A549 treated with dexamethasone at 1 μM for 4 hours (cell line): ENCODE results near the gene PARS2. TPM values are rescaled to one million over a fixed set of nuclear protein-coding genes. Genes with fewer than 3 reads are reported as not detected.

Source experiments
- total RNA-seq: library from RNA; stranded (reverse); fragments of 200-300 nt; extraction: Qiagen RNA extraction; gene quantifications from 5 replicates; pipeline ENCODE4 v1.2.3, GENCODE V29; 2022

PARS2 gene
- 3.9 to 5.0 TPM (median 4.5 TPM) in 5 replicates for total RNA-seq

DNA sequence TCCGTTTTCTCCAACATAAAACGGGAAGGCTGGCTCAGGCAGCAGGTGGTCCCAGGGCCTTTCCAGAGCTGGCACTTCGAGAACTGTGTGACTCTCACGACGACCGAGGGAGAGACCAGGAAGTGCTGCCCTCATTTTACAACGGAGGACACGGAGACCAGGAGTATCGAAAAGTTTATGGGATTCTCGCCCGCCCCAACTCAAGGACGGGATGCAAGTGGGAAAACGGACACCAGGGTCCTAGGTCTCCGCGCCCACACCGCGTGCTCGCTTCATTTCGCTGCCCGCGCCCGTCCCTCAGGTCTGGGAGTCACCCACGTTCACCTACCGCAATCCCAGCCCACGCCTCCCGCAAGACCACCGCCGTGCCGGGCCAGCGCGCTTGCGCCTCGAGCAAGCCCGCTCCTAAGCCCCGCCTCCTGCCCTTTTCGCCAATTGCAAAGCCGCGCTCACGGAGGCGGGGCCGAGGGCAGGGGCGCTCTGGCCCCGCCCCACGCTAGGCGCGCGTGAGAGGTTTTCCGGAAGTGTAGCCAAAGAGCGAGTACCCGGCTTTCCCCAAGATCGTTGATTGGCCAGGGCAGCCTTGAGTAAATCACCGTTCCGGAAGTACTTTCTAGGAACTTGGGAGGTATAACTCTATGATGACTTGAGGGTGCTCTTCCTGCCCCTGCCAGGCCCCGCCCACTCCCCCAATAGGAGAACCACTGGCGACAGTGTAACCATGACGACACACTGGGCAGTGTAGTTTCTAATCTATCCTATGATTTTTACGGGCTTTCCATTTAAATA lies at the start of gene PARS2:
Gene PARS2 (minus strand): TSS at position 391 of the 789 bp plus-strand sequence. CDS start 5,362 bp downstream, outside the sequence.

GRCh38 chr1:54800899-54801759 lies 36.8 kb upstream of the PARS2 start, which contains the start of gene TTC22:
TTC22 (minus strand) TSS chr1:54801323; CDS start chr1:54801163, 160 bp downstream.

DNA sequence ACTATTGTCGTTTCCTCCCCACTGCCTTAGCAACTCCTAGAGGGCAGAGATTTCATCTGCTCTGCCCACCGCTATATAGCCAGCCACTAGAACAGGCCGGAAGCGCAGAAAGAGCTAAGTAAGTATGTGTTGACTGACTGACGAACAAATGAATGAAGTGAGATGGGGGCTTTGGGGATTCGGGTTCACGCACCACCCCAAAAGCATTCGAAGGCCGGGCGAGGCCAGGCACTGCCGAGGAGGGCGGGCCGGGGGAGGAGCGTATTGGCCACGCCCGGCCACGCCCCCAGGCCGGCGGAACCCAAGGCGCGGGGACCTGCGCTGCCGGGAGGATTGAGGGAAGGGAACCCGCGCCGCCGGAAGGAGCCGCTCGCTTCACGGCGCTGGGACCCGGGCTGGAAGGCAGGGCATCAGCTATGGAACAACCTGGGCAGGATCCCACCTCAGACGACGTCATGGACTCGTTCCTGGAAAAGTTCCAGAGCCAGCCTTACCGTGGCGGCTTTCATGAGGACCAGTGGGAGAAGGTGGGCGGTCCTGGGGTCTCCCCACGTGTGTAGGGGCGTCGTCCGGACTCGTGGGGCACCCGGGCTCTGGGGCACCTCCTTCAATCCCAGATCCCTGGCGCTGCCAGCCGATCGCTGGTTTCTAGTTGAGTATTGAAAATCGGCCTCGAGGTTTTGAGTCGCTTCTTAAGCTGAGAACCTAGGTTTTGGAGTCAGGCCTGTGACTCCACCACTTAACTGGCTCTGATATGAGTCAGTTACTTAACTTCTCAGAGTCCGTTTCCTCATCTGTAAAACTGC lies 48.6 kb downstream of the PARS2 start, which contains the start of gene TTC4:
Gene TTC4 (plus strand): TSS at position 369 of the 806 bp plus-strand sequence. CDS start 48 bp downstream, at position 417.

Other genes with a start within 250 kb of the PARS2 start
- 1.8 to 3.1 TPM (median 2.6 TPM) in 5 replicates for gene ACOT11, start 216.3 kb downstream of the PARS2 start, total RNA-seq
- gene FAM151A, start 141.0 kb downstream of the PARS2 start, total RNA-seq = 0.14 to 0.43 TPM (median 0.29 TPM) in 5 replicates
- not detected in 5 replicates for gene MROH7, start 122.7 kb downstream of the PARS2 start, total RNA-seq
- gene TTC4, start 48.7 kb downstream of the PARS2 start, total RNA-seq = 27.1 to 34.7 TPM (median 27.7 TPM) in 5 replicates
- not detected in 5 replicates for gene TTC22, start 36.8 kb upstream of the PARS2 start, total RNA-seq
- gene DHCR24, start 122.7 kb upstream of the PARS2 start, total RNA-seq = 40.5 to 52.7 TPM (median 50.1 TPM) in 5 replicates
- gene TMEM61, start 216.1 kb upstream of the PARS2 start, total RNA-seq = 0.43 to 1.4 TPM (median 0.88 TPM) in 5 replicates
- 0.01 TPM in 1 of 5 replicates, not detected in the others for gene BSND, start 234.4 kb upstream of the PARS2 start, total RNA-seq